Measurements from ENCODE around the gene PRKCH.

- TF ChIP-seq EZH2 (IDR thresholded peaks at IDR 0.05; ENCODE audit: low read length, unreplicated experiment) (no peak), CTCF (conservative IDR thresholded peaks at IDR 0.05; ENCODE audit: low read depth, low read length) (no peak), EZH2phosphoT487 (IDR thresholded peaks at IDR 0.05; ENCODE audit: borderline replicate concordance, low read length) (no peak)
These were observed 238.9 kb downstream of the PRKCH start for GRCh38 chr14:61560323-61560722.
